ENCODE data around the gene TMX2.
A peak's percentile ranks its signal among the peaks of the same experiment; 100 is the strongest.

TMX2 gene

GRCh38 chr11:57742087-57742452 is 29.7 kb downstream of the TMX2 start:
- TF ChIP-seq CTCF (IDR thresholded peaks at IDR 0.05; ENCODE audit: extremely low read depth, missing control alignments), result no peak
- no peak for DNase-seq (ENCODE audit: low spot score)

GRCh38 chr11:57744357-57744756 is 32.0 kb downstream of the TMX2 start:
- TF ChIP-seq CTCF (IDR thresholded peaks at IDR 0.05; ENCODE audit: extremely low read depth, missing control alignments), result no peak
- no peak for DNase-seq (ENCODE audit: low spot score)

- no peak for TF ChIP-seq CTCF (IDR thresholded peaks at IDR 0.05; ENCODE audit: extremely low read depth, missing control alignments)
- DNase-seq (ENCODE audit: low spot score), result no peak
Measured at GRCh38 chr11:57745206-57745605, 32.8 kb downstream of the TMX2 start.

- no peak for TF ChIP-seq CTCF (IDR thresholded peaks at IDR 0.05; ENCODE audit: extremely low read depth, missing control alignments)
- no peak for DNase-seq (ENCODE audit: low spot score)
Measured at GRCh38 chr11:57746920-57747319, 34.5 kb downstream of the TMX2 start.

GRCh38 chr11:57751176-57751575 is 38.8 kb downstream of the TMX2 start:
- no peak for DNase-seq (ENCODE audit: low spot score)

GRCh38 chr11:57751676-57752253 is 39.4 kb downstream of the TMX2 start, which contains the start of gene BTBD18:
TSS of gene BTBD18 (minus strand) at chr11:57751819. CDS start at chr11:57751188, 631 bp downstream.
- DNase-seq (ENCODE audit: low spot score), result peak; percentile 62
- TF ChIP-seq CTCF (IDR thresholded peaks at IDR 0.05; ENCODE audit: extremely low read depth, missing control alignments), result no peak

More at GRCh38 chr11:57751176-57751575, 38.8 kb downstream of the TMX2 start:
- TF ChIP-seq CTCF (IDR thresholded peaks at IDR 0.05; ENCODE audit: extremely low read depth, missing control alignments), result no peak

- TF ChIP-seq CTCF (IDR thresholded peaks at IDR 0.05; ENCODE audit: extremely low read depth, missing control alignments), result no peak
- DNase-seq (ENCODE audit: low spot score), result no peak
Measured at GRCh38 chr11:57752954-57753353, 40.6 kb downstream of the TMX2 start.

All from GM20000 (cell line).